GM12878 (cell line): ENCODE measurements around the gene SLC11A1. TPM values are rescaled to one million over a fixed set of nuclear protein-coding genes. Genes with fewer than 3 reads are reported as not detected.

ENCODE experiments used
- ATF7 ChIP-seq: fragments of 450-650 bp; IDR thresholded peaks from 2 replicates; pipeline ENCODE4 v1.6.1; 2016; ENCODE audit warnings: low read depth, mild to moderate bottlenecking
- BMI1 ChIP-seq: fragments of 450-650 bp; IDR thresholded peaks from 2 replicates; pipeline ENCODE4 v1.6.1; 2016; ENCODE audit warnings: mild to moderate bottlenecking, moderate library complexity, borderline replicate concordance
- FOXK2 ChIP-seq: fragments of 450-650 bp; IDR thresholded peaks from 2 replicates; pipeline ENCODE4 v1.6.1; 2017; ENCODE audit warnings: mild to moderate bottlenecking, moderate library complexity
- HCFC1 ChIP-seq: fragments of 150-350 bp; IDR thresholded peaks from 2 replicates; pipeline ENCODE4 v1.6.1; 2014; ENCODE audit warnings: low read length
- HDGF ChIP-seq: fragments of 450-650 bp; IDR thresholded peaks from 2 replicates; pipeline ENCODE4 v1.6.1; 2016; ENCODE audit warnings: antibody characterized with exemption
- IKZF2 ChIP-seq, 2 experiments: fragments of 450-650 bp; IDR thresholded peaks; 2 replicates each; pipeline ENCODE4 v1.6.1; 2017; ENCODE audit warnings: mild to moderate bottlenecking in 2 of 2, moderate library complexity in 2 of 2
- JUND ChIP-seq: IDR thresholded peaks from 2 replicates; pipeline ENCODE4 v1.6.1; 2012; ENCODE audit warnings: low read depth, mild to moderate bottlenecking, low read length, improper control_type of control experiment, moderate library complexity
- NR2C2 ChIP-seq: IDR thresholded peaks from 2 replicates; pipeline ENCODE4 v1.6.1; 2011; ENCODE audit warnings: borderline replicate concordance, low read depth; ENCODE audit not compliant: control insufficient read depth, insufficient read length
- NRF1 ChIP-seq: conservative IDR thresholded peaks from 2 replicates; pipeline ENCODE4 v1.6.1; 2011; ENCODE audit warnings: mild to moderate bottlenecking, low read depth, low read length, improper control_type of control experiment
- PML ChIP-seq: IDR thresholded peaks from 2 replicates; pipeline ENCODE4 v1.6.1; 2012; ENCODE audit warnings: low read length, inconsistent platforms
- POLR2A ChIP-seq: IDR thresholded peaks from 2 replicates; pipeline ENCODE4 v1.6.1; 2011; ENCODE audit warnings: low read depth, mild to moderate bottlenecking, low read length
- SIX5 ChIP-seq: IDR thresholded peaks from 2 replicates; pipeline ENCODE4 v1.6.1; 2011; ENCODE audit warnings: mild to moderate bottlenecking, low read depth, low read length, moderate library complexity; ENCODE audit not compliant: severe bottlenecking
- TCF7 ChIP-seq: IDR thresholded peaks from 2 replicates; pipeline ENCODE4 v1.6.1; 2014; ENCODE audit warnings: antibody characterized with exemption, borderline replicate concordance
- ZNF274 ChIP-seq: IDR thresholded peaks from one replicate; pipeline ENCODE4 v1.8.0; 2011; ENCODE audit not compliant: insufficient read length, insufficient read depth
- ZZZ3 ChIP-seq: IDR thresholded peaks from 2 replicates; pipeline ENCODE4 v1.6.1; 2011; ENCODE audit warnings: low read depth; ENCODE audit not compliant: control insufficient read depth, insufficient read length
- polyA plus RNA-seq, 11 experiments: library from polyadenylated mRNA; depleted of rRNA in 4 of 11; unstranded in 6 of 11; stranded (reverse) in 5 of 11; fragments of >200 nt; fragmentation: Nextera tagmentation in 4 of 11; fragmentation: Illumina TruSeq in 1 of 11; extraction: Ambion mirVana in 4 of 11; extraction: Trizol in 1 of 11; gene quantifications; 1 replicate in 1 of 11; 2 replicates in 10 of 11; pipeline versions ENCODE4 v1.2.1 to v1.2.3, GENCODE V29; 2011 to 2016; ENCODE audit warnings: inconsistent platforms in 2 of 11, missing spikeins in 2 of 11, low read depth in 1 of 11
- total RNA-seq, 4 experiments: library from RNA; depleted of rRNA in 3 of 4; stranded (reverse); fragments of >200 nt in 3 of 4; fragmentation: Illumina TruSeq in 1 of 4; extraction: Trizol in 1 of 4; gene quantifications; 2 replicates each; pipeline versions ENCODE4 v1.2.1 to v1.2.3, GENCODE V29; 2013 to 2021
- TF ChIP-seq, protein P1 (sequence below): fragments of 450-650 bp; IDR thresholded peaks from 2 replicates; pipeline ENCODE4 v1.6.1; 2017; ENCODE audit warnings: mild to moderate bottlenecking
- TF ChIP-seq, protein P2 (sequence below): IDR thresholded peaks from 2 replicates; pipeline ENCODE4 v1.6.1; 2012; ENCODE audit warnings: low read length, inconsistent platforms
- TF ChIP-seq, protein P3 (sequence below): fragments of 450-650 bp; IDR thresholded peaks from 2 replicates; pipeline ENCODE4 v1.6.1; 2017; ENCODE audit warnings: antibody characterized with exemption, mild to moderate bottlenecking, moderate library complexity
- TF ChIP-seq, protein P4 (sequence below): IDR thresholded peaks from 2 replicates; pipeline ENCODE4 v1.6.1; 2011; ENCODE audit warnings: mild to moderate bottlenecking, low read depth, low read length, moderate library complexity; ENCODE audit not compliant: insufficient replicate concordance

Gene SLC11A1
- total and polyA plus RNA-seq, 10 of the 15 experiments (the other 5 are each of a cell fraction or from before 2014, with no cell fraction given) = 0.03 to 0.38 (median 0.12) TPM

DNA sequence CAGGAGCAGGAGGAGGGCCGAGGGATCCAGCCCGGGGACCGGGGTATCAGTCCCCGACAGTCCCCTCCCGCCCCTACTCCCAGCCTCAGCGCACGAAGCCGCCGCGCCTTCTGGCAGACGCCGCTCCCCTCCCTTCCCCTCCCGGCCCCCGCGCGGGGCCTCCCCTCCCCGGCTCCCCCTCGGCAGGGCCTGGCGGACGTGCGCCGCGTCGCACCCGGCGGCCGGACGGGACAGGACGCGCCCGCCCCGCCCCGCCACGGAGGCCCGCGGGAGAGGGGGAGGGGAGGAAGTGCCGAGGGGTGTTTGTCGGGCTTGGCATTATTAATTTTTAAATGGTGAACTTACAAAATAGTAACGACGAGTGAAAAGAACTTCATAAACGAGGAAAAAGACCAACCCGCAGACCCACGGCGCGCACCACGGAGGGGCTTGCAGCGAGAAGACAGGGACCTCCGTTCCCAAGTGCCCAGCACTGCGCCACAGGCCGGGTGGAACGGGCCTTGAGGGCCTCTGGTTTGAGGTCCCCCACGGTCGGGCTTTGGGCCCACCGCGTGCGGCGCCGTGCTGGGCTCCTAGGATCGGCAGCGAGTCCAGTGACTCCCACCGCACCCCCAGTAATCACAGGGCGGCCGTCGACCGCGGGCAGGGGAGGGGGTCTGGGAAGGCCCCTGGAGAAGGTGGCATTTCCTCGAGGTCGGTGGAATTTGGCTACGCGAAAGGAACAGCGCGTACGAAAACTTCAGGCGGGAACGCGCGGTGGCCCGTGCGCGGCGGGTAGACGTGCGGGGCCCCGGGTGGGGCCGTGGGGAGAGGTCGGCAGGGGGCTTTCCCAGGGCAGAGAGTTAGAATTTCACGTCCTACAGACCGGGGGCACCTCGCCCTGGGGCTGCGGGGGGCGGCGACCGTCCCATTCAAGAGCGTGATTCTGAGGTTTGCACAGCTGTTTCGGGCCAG, 16.6 kb downstream of the SLC11A1 start (continued):
- TF ChIP-seq FOXK2 = no peak
- TF ChIP-seq, protein P1, sequence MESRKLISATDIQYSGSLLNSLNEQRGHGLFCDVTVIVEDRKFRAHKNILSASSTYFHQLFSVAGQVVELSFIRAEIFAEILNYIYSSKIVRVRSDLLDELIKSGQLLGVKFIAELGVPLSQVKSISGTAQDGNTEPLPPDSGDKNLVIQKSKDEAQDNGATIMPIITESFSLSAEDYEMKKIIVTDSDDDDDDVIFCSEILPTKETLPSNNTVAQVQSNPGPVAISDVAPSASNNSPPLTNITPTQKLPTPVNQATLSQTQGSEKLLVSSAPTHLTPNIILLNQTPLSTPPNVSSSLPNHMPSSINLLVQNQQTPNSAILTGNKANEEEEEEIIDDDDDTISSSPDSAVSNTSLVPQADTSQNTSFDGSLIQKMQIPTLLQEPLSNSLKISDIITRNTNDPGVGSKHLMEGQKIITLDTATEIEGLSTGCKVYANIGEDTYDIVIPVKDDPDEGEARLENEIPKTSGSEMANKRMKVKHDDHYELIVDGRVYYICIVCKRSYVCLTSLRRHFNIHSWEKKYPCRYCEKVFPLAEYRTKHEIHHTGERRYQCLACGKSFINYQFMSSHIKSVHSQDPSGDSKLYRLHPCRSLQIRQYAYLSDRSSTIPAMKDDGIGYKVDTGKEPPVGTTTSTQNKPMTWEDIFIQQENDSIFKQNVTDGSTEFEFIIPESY = no peak
- TF ChIP-seq PML = no peak
- TF ChIP-seq BMI1 = no peak
- no peak for TF ChIP-seq TCF7
- TF ChIP-seq, protein P2, sequence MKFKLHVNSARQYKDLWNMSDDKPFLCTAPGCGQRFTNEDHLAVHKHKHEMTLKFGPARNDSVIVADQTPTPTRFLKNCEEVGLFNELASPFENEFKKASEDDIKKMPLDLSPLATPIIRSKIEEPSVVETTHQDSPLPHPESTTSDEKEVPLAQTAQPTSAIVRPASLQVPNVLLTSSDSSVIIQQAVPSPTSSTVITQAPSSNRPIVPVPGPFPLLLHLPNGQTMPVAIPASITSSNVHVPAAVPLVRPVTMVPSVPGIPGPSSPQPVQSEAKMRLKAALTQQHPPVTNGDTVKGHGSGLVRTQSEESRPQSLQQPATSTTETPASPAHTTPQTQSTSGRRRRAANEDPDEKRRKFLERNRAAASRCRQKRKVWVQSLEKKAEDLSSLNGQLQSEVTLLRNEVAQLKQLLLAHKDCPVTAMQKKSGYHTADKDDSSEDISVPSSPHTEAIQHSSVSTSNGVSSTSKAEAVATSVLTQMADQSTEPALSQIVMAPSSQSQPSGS = no peak
- no peak for TF ChIP-seq ZNF274
- TF ChIP-seq, protein P3, sequence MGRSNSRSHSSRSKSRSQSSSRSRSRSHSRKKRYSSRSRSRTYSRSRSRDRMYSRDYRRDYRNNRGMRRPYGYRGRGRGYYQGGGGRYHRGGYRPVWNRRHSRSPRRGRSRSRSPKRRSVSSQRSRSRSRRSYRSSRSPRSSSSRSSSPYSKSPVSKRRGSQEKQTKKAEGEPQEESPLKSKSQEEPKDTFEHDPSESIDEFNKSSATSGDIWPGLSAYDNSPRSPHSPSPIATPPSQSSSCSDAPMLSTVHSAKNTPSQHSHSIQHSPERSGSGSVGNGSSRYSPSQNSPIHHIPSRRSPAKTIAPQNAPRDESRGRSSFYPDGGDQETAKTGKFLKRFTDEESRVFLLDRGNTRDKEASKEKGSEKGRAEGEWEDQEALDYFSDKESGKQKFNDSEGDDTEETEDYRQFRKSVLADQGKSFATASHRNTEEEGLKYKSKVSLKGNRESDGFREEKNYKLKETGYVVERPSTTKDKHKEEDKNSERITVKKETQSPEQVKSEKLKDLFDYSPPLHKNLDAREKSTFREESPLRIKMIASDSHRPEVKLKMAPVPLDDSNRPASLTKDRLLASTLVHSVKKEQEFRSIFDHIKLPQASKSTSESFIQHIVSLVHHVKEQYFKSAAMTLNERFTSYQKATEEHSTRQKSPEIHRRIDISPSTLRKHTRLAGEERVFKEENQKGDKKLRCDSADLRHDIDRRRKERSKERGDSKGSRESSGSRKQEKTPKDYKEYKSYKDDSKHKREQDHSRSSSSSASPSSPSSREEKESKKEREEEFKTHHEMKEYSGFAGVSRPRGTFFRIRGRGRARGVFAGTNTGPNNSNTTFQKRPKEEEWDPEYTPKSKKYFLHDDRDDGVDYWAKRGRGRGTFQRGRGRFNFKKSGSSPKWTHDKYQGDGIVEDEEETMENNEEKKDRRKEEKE = no peak
- TF ChIP-seq NRF1 = no peak
- TF ChIP-seq HCFC1 = no peak
- TF ChIP-seq NR2C2 = no peak
- TF ChIP-seq, protein P4, sequence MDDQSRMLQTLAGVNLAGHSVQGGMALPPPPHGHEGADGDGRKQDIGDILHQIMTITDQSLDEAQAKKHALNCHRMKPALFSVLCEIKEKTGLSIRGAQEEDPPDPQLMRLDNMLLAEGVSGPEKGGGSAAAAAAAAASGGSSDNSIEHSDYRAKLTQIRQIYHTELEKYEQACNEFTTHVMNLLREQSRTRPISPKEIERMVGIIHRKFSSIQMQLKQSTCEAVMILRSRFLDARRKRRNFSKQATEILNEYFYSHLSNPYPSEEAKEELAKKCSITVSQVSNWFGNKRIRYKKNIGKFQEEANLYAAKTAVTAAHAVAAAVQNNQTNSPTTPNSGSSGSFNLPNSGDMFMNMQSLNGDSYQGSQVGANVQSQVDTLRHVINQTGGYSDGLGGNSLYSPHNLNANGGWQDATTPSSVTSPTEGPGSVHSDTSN = no peak
- TF ChIP-seq IKZF2 (IDR thresholded peaks at IDR 0.05) = peak in 1 of 2 experiments; percentile 9; a peak in 2 of 4 replicates
- no peak for TF ChIP-seq ZZZ3
- TF ChIP-seq HDGF = no peak; the same call in 1 of the 2 replicates
- TF ChIP-seq SIX5 = no peak
- TF ChIP-seq ATF7 = no peak
- TF ChIP-seq POLR2A = peak; percentile 54
- TF ChIP-seq JUND = no peak
